Sigmoid colon (tissue), 7 donors: ENCODE results near the gene TMEM33. TPM values are rescaled to one million over a fixed set of nuclear protein-coding genes. Genes with fewer than 3 reads are reported as not detected.
"Not testable (repeated sequence)": the region's sequence is repeated elsewhere in the genome, so short reads cannot be mapped to it uniquely, and the experiment has no call there.

Source experiments
- DNase-seq: peaks from one replicate; pipeline ENCODE4 v3.0.0-alpha.2; 2019
- H3K27ac ChIP-seq, 4 donors: fragments of 200-600 bp; sonication (generic); one replicate each; pipeline ENCODE4 v1.5.1; 2016 to 2019; ENCODE audit warnings: mild to moderate bottlenecking in 1 of 4
- H3K27me3 ChIP-seq, 3 donors: fragments of 200-600 bp; sonication (generic); one replicate each; pipeline ENCODE4 v1.5.1; 2019; ENCODE audit warnings: mild to moderate bottlenecking in 1 of 3
- H3K36me3 ChIP-seq, 4 donors: fragments of 200-600 bp; sonication (generic); one replicate each; pipeline ENCODE4 v1.5.1; 2016 to 2019
- H3K4me1 ChIP-seq, 4 donors: fragments of 200-600 bp; sonication (generic); one replicate each; pipeline ENCODE4 v1.5.1; 2017 to 2019
- H3K4me3 ChIP-seq, 4 donors: fragments of 200-600 bp; sonication (generic); one replicate each; pipeline ENCODE4 v1.5.1; 2017 to 2019; ENCODE audit warnings: mild to moderate bottlenecking in 2 of 4, moderate library complexity in 1 of 4
- H3K9me3 ChIP-seq, 4 donors: fragments of 200-600 bp in 3 of 4; sonication (generic) in 3 of 4; one replicate each; pipeline versions ENCODE4 v1.5.1 to v1.6.1; 2013 to 2019
- CTCF ChIP-seq, 4 experiments: fragments of 450-650 bp in 3 of 4; fragments of 200-600 bp in 1 of 4; IDR thresholded peaks; one replicate each; pipeline ENCODE4 v1.5.1; 2016 to 2019; ENCODE audit warnings: antibody characterized with exemption in 4 of 4, mild to moderate bottlenecking in 3 of 4, moderate library complexity in 2 of 4
- EP300 ChIP-seq, 4 donors: sonication (generic); formaldehyde crosslinking; IDR thresholded peaks; one replicate each; pipeline ENCODE4 v1.6.1; 2017; ENCODE audit warnings: antibody characterized with exemption in 4 of 4
- POLR2A ChIP-seq, 2 donors: fragments of 450-650 bp; IDR thresholded peaks; one replicate each; pipeline ENCODE4 v1.6.1; 2016; ENCODE audit warnings: antibody characterized with exemption in 2 of 2, mild to moderate bottlenecking in 2 of 2, moderate library complexity in 2 of 2
- POLR2AphosphoS5 ChIP-seq, 4 donors: sonication (generic); formaldehyde crosslinking; IDR thresholded peaks; one replicate each; pipeline ENCODE4 v1.6.1; 2017; ENCODE audit warnings: antibody characterized with exemption in 4 of 4
- WGBS, 2 donors: extraction: QIAGEN DNeasy Blood & Tissue Kit; methylation state at CpG; one replicate each; pipeline ENCODE4 v1.1.7; 2013; 5-methylcytosine and 5-hydroxymethylcytosine counted together
- intact Hi-C: fragments of 100-400 bp; cut with DNase I; formaldehyde crosslinking; loops from one replicate; pipeline ENCODE4 v1.15.1; 2023
- polyA plus RNA-seq, 3 donors: library from polyadenylated mRNA; stranded (reverse); fragments of 200-250 nt; gene quantifications; one replicate each; pipeline ENCODE4 v1.2.3, GENCODE V29; 2013
- total RNA-seq, 4 donors: library from RNA; depleted of rRNA; stranded (reverse); fragments of >200 nt; gene quantifications; one replicate each; pipeline ENCODE4 v1.1.0, GENCODE V29; 2016
- donor health status: healthy with polysubstance abuse.
- donor health status: Bipolar disorder and iron deficiency.
- donor health status: healthy.

The TMEM33 gene
- total and polyA plus RNA-seq, 7 donors: 9.0 to 30.1 (median 19.5) TPM

GRCh38 chr4:41912546-41912945 is 22.7 kb upstream of the TMEM33 start:
- intact Hi-C loops: no loop called here
- Histone ChIP-seq H3K4me3 (no peak overlapping the region), H3K9me3 (no peaks in the 10 kb centered on the region), H3K4me1 (no peaks in the 10 kb centered on the region), H3K36me3 (no peaks in the 10 kb centered on the region), H3K27ac (no peak overlapping the region), H3K27me3 (no peaks in the 10 kb centered on the region)
- 81 to 85% methylated on average over 5 of the region's 5 CpGs for WGBS, 2 donors
- no peak for TF ChIP-seq EP300 (IDR thresholded peaks at IDR 0.05)
- no peak for TF ChIP-seq POLR2A (IDR thresholded peaks at IDR 0.05)
- TF ChIP-seq POLR2AphosphoS5 (IDR thresholded peaks at IDR 0.05): no peak
- no peak for TF ChIP-seq CTCF (IDR thresholded peaks at IDR 0.05)
- no peak for DNase-seq

- H3K4me1 ChIP-seq: no peaks in the 10 kb centered on the region
- H3K4me3 ChIP-seq: no peak overlapping the region
- intact Hi-C loops: no loop called here
- no peak overlapping the region for H3K27ac ChIP-seq
- DNase-seq: no peak
- no peaks in the 10 kb centered on the region for H3K9me3 ChIP-seq
- no peaks in the 10 kb centered on the region for H3K27me3 ChIP-seq
- TF ChIP-seq POLR2AphosphoS5 (IDR thresholded peaks at IDR 0.05) (no peak), POLR2A (IDR thresholded peaks at IDR 0.05) (no peak), CTCF (IDR thresholded peaks at IDR 0.05) (no peak), EP300 (IDR thresholded peaks at IDR 0.05) (no peak)
- no peaks in the 10 kb centered on the region for H3K36me3 ChIP-seq
Measured at GRCh38 chr4:41913509-41913908, 21.7 kb upstream of the TMEM33 start.

GRCh38 chr4:41918278-41918677 is 17.0 kb upstream of the TMEM33 start:
- H3K27me3 ChIP-seq: no peaks in the 10 kb centered on the region
- no peaks in the 10 kb centered on the region for H3K36me3 ChIP-seq
- no peaks in the 10 kb centered on the region for H3K4me1 ChIP-seq
- no peak for TF ChIP-seq POLR2AphosphoS5 (IDR thresholded peaks at IDR 0.05)
- TF ChIP-seq POLR2A (IDR thresholded peaks at IDR 0.05): no peak
- TF ChIP-seq EP300 (IDR thresholded peaks at IDR 0.05): no peak
- TF ChIP-seq CTCF (IDR thresholded peaks at IDR 0.05): no peak
- 64 to 77% methylated on average over 2 of the region's 2 CpGs for WGBS, 2 donors
- no peak overlapping the region for H3K27ac ChIP-seq
- DNase-seq: no peak
- no peak overlapping the region for H3K4me3 ChIP-seq
- intact Hi-C loops: no loop called here
- H3K9me3 ChIP-seq: no peaks in the 10 kb centered on the region

- DNase-seq, H3K27me3 ChIP-seq, H3K27ac ChIP-seq, H3K4me3 ChIP-seq, H3K4me1 ChIP-seq, H3K36me3 ChIP-seq, intact Hi-C loops, H3K9me3 ChIP-seq: not testable (repeated sequence)
- WGBS, 2 donors: 90 to 95% methylated on average over 2 of the region's 2 CpGs
Measured at GRCh38 chr4:41920416-41920815, 14.8 kb upstream of the TMEM33 start.

GRCh38 chr4:41921476-41921875 is 13.8 kb upstream of the TMEM33 start:
- WGBS, 2 donors: 71 to 80% methylated on average over 4 of the region's 4 CpGs
- no peak for TF ChIP-seq EP300 (IDR thresholded peaks at IDR 0.05)
- no peak for TF ChIP-seq POLR2A (IDR thresholded peaks at IDR 0.05)
- no peak for TF ChIP-seq POLR2AphosphoS5 (IDR thresholded peaks at IDR 0.05)
- no peak for TF ChIP-seq CTCF (IDR thresholded peaks at IDR 0.05)
- H3K9me3 ChIP-seq: no peaks in the 10 kb centered on the region
- intact Hi-C loops: no loop called here
- no peak overlapping the region for H3K4me3 ChIP-seq
- DNase-seq: no peak
- no peaks in the 10 kb centered on the region for H3K27me3 ChIP-seq
- H3K27ac ChIP-seq: no peak overlapping the region
- H3K4me1 ChIP-seq: no peaks in the 10 kb centered on the region
- no peaks in the 10 kb centered on the region for H3K36me3 ChIP-seq
